ENCODE measurements around the gene MUC5AC.

MUC5AC gene

GRCh38 chr11:1227551-1228100 is 69.9 kb downstream of the MUC5AC start:
- DNase-seq, result no peak

GRCh38 chr11:1228101-1228821 is 70.5 kb downstream of the MUC5AC start:
- DNase-seq, result no peak

GRCh38 chr11:1228921-1229451 is 71.2 kb downstream of the MUC5AC start:
- DNase-seq, result no peak

- no peak for DNase-seq
Observed at GRCh38 chr11:1229471-1230120, 71.8 kb downstream of the MUC5AC start.

- no peak for DNase-seq
Observed at GRCh38 chr11:1230121-1230455, 72.3 kb downstream of the MUC5AC start.

GRCh38 chr11:1230456-1231395 is 73.0 kb downstream of the MUC5AC start:
- no peak for DNase-seq

GRCh38 chr11:1231396-1232020 is 73.8 kb downstream of the MUC5AC start:
- DNase-seq, result no peak

- no peak for DNase-seq
Observed at GRCh38 chr11:1232021-1232882, 74.5 kb downstream of the MUC5AC start.

GRCh38 chr11:1232883-1233321 is 75.1 kb downstream of the MUC5AC start:
- DNase-seq, result no peak

GRCh38 chr11:1233351-1234053 is 75.7 kb downstream of the MUC5AC start:
- no peak for DNase-seq

GRCh38 chr11:1234054-1234720 is 76.4 kb downstream of the MUC5AC start:
- DNase-seq, result no peak

GRCh38 chr11:1234771-1235305 is 77.1 kb downstream of the MUC5AC start:
- DNase-seq, result no peak

GRCh38 chr11:1235306-1235900 is 77.7 kb downstream of the MUC5AC start:
- no peak for DNase-seq

- no peak for DNase-seq
Observed at GRCh38 chr11:1235901-1236315, 78.2 kb downstream of the MUC5AC start.

GRCh38 chr11:1236316-1237127 is 78.8 kb downstream of the MUC5AC start:
- no peak for DNase-seq

- DNase-seq, result no peak
Observed at GRCh38 chr11:1237128-1237580, 79.4 kb downstream of the MUC5AC start.

- no peak for DNase-seq
Observed at GRCh38 chr11:1237851-1238250, 80.1 kb downstream of the MUC5AC start.
